ENCODE data around the gene RNF144A.

- TF ChIP-seq EZH2 (IDR thresholded peaks at IDR 0.05; ENCODE audit: borderline replicate concordance, low read depth, low read length, poor library complexity, severe bottlenecking) (no peak), CTCF (conservative IDR thresholded peaks at IDR 0.05; ENCODE audit: low read depth, low read length) (no peak)
Observed at GRCh38 chr2:7007846-7008741, 90.9 kb downstream of the RNF144A start.

All from A673 (cell line).